Vagina (tissue), 2 donors: ENCODE data around the gene PSKH1. TPM values are rescaled to one million over a fixed set of nuclear protein-coding genes. Genes with fewer than 3 reads are reported as not detected.

Experiments used
- DNase-seq, 2 donors: peaks; one replicate each; pipeline ENCODE4 v3.0.0-alpha.2; 2017; ENCODE audit errors: extremely low spot score in 2 of 2
- H3K27ac ChIP-seq: fragments of 200-600 bp; sonication (generic); one replicate; pipeline ENCODE4 v1.5.1; 2019
- H3K27me3 ChIP-seq: fragments of 200-600 bp; sonication (generic); one replicate; pipeline ENCODE4 v1.5.1; 2019
- H3K36me3 ChIP-seq, 2 donors: fragments of 200-600 bp; sonication (generic); one replicate each; pipeline ENCODE4 v1.5.1; 2017 to 2019
- H3K4me1 ChIP-seq: fragments of 200-600 bp; sonication (generic); one replicate; pipeline ENCODE4 v1.5.1; 2019
- H3K4me3 ChIP-seq, 2 donors: fragments of 200-600 bp; sonication (generic); 1 replicate in 1 of 2; 2 replicates in 1 of 2; pipeline ENCODE4 v1.5.1; 2016 to 2019
- H3K9me3 ChIP-seq: fragments of 200-600 bp; sonication (generic); one replicate; pipeline ENCODE4 v1.5.1; 2019
- CTCF ChIP-seq, 3 experiments: fragments of 450-650 bp in 2 of 3; fragments of 200-600 bp in 1 of 3; sonication (generic) in 1 of 3; IDR thresholded peaks; one replicate each; pipeline ENCODE4 v1.5.1; 2017 to 2019; ENCODE audit warnings: antibody characterized with exemption in 3 of 3, mild to moderate bottlenecking in 2 of 3, moderate library complexity in 2 of 3
- POLR2A ChIP-seq, 2 donors: fragments of 450-650 bp; IDR thresholded peaks; one replicate each; pipeline ENCODE4 v1.6.1; 2017; ENCODE audit warnings: antibody characterized with exemption in 2 of 2, mild to moderate bottlenecking in 2 of 2, moderate library complexity in 2 of 2
- POLR2AphosphoS5 ChIP-seq, 2 donors: sonication (generic); formaldehyde crosslinking; IDR thresholded peaks; one replicate each; pipeline ENCODE4 v1.9.0; 2017; ENCODE audit warnings: antibody characterized with exemption in 2 of 2, mild to moderate bottlenecking in 2 of 2, low read depth in 1 of 2; ENCODE audit not compliant: insufficient read depth in 1 of 2
- intact Hi-C: fragments of 100-400 bp; cut with DNase I; formaldehyde crosslinking; loops from one replicate; pipeline ENCODE4 v1.15.1; 2023
- total RNA-seq: library from RNA; depleted of rRNA; stranded (reverse); fragments of >200 nt; gene quantifications from one replicate; pipeline ENCODE4 v1.2.3, GENCODE V29; 2016

The PSKH1 gene
- total RNA-seq, 1 donor from 2014 or later = 17.4 TPM

- H3K9me3 ChIP-seq = no peaks in the 10 kb centered on the region
- H3K36me3 ChIP-seq = peaks cover 4 to 74% of the 10 kb centered on the region in 2 donors
- H3K4me1 ChIP-seq = peaks cover 31% of the 10 kb centered on the region
- no peaks in the 10 kb centered on the region for H3K27me3 ChIP-seq
- H3K27ac ChIP-seq = no peak overlapping the region
- no peak for DNase-seq
- no peak overlapping the region for H3K4me3 ChIP-seq
- TF ChIP-seq CTCF (IDR thresholded peaks at IDR 0.05) (no peak), POLR2AphosphoS5 (IDR thresholded peaks at IDR 0.05; ENCODE audit: insufficient read depth in 1 of 2, low read depth in 1 of 2) (no peak), POLR2A (IDR thresholded peaks at IDR 0.05) (no peak)
- intact Hi-C loops = no loop called here
Measured at GRCh38 chr16:67878232-67878631, 14.8 kb upstream of the PSKH1 start.

- Histone ChIP-seq H3K9me3 (no peaks in the 10 kb centered on the region), H3K36me3 (peaks cover 4 to 80% of the 10 kb centered on the region in 2 donors), H3K27me3 (no peaks in the 10 kb centered on the region), H3K4me1 (peaks cover 26% of the 10 kb centered on the region), H3K27ac (no peak overlapping the region), H3K4me3 (no peak overlapping the region)
- intact Hi-C loops = no loop called here
- no peak for DNase-seq
- no peak for TF ChIP-seq POLR2AphosphoS5 (IDR thresholded peaks at IDR 0.05; ENCODE audit: insufficient read depth in 1 of 2, low read depth in 1 of 2)
- no peak for TF ChIP-seq CTCF (IDR thresholded peaks at IDR 0.05)
- no peak for TF ChIP-seq POLR2A (IDR thresholded peaks at IDR 0.05)
Measured at GRCh38 chr16:67878846-67879245, 14.2 kb upstream of the PSKH1 start.

- no peaks in the 10 kb centered on the region for H3K9me3 ChIP-seq
- H3K27ac ChIP-seq = no peak overlapping the region
- no peak overlapping the region for H3K4me3 ChIP-seq
- no peak for DNase-seq
- intact Hi-C loops = no loop called here
- TF ChIP-seq POLR2AphosphoS5 (IDR thresholded peaks at IDR 0.05; ENCODE audit: insufficient read depth in 1 of 2, low read depth in 1 of 2) (no peak), POLR2A (IDR thresholded peaks at IDR 0.05) (no peak), CTCF (IDR thresholded peaks at IDR 0.05) (no peak)
- peaks cover 4 to 80% of the 10 kb centered on the region in 2 donors for H3K36me3 ChIP-seq
- H3K27me3 ChIP-seq = no peaks in the 10 kb centered on the region
- H3K4me1 ChIP-seq = peaks cover 26% of the 10 kb centered on the region
Measured at GRCh38 chr16:67879462-67879861, 13.6 kb upstream of the PSKH1 start.

- no peak overlapping the region for H3K4me3 ChIP-seq
- no peak overlapping the region for H3K27ac ChIP-seq
- no peak for DNase-seq
- H3K36me3 ChIP-seq = peaks cover 4 to 80% of the 10 kb centered on the region in 2 donors
- TF ChIP-seq POLR2AphosphoS5 (IDR thresholded peaks at IDR 0.05; ENCODE audit: insufficient read depth in 1 of 2, low read depth in 1 of 2) = no peak
- TF ChIP-seq CTCF (IDR thresholded peaks at IDR 0.05) = no peak
- TF ChIP-seq POLR2A (IDR thresholded peaks at IDR 0.05) = no peak
- intact Hi-C loops = loop anchor here (5.0 kb wide), 1 partner anchor 47 kb away; no protein-coding TSS in a partner anchor
- peaks cover 25% of the 10 kb centered on the region for H3K4me1 ChIP-seq
- no peaks in the 10 kb centered on the region for H3K27me3 ChIP-seq
- H3K9me3 ChIP-seq = no peaks in the 10 kb centered on the region
Measured at GRCh38 chr16:67879936-67880335, 13.1 kb upstream of the PSKH1 start.

GRCh38 chr16:67880584-67880983, 12.5 kb upstream of the PSKH1 start:
- H3K9me3 ChIP-seq = no peaks in the 10 kb centered on the region
- peaks cover 4 to 80% of the 10 kb centered on the region in 2 donors for H3K36me3 ChIP-seq
- H3K4me3 ChIP-seq = no peak overlapping the region
- intact Hi-C loops = loop anchor here (5.0 kb wide), 1 partner anchor 47 kb away; no protein-coding TSS in a partner anchor
- no peak for DNase-seq
- peaks cover 20% of the 10 kb centered on the region for H3K4me1 ChIP-seq
- no peak overlapping the region for H3K27ac ChIP-seq
- TF ChIP-seq CTCF (IDR thresholded peaks at IDR 0.05) = no peak
- no peak for TF ChIP-seq POLR2AphosphoS5 (IDR thresholded peaks at IDR 0.05; ENCODE audit: insufficient read depth in 1 of 2, low read depth in 1 of 2)
- TF ChIP-seq POLR2A (IDR thresholded peaks at IDR 0.05) = no peak
- no peaks in the 10 kb centered on the region for H3K27me3 ChIP-seq
